ENCODE data around the gene NNMT. TPM values are rescaled to one million over a fixed set of nuclear protein-coding genes. Genes with fewer than 3 reads are reported as not detected.

Gene NNMT
- total and polyA plus RNA-seq, 9 of the 15 experiments (the other 6 are each of a cell fraction or from before 2014, with no cell fraction given), result 6.1 to 15.0 (median 11.2) TPM

GRCh38 chr11:114297806-114298709 is 1.9 kb downstream of the NNMT start (continued):
- no peak for TF ChIP-seq THRA (IDR thresholded peaks at IDR 0.05)
- TF ChIP-seq ZNF76 (CRISPR knock-in tag; IDR thresholded peaks at IDR 0.05; ENCODE audit: borderline replicate concordance), result 0 out of 2 replicates have a peak, but pooled peaks have one; percentile 51
- TF ChIP-seq PHTF2 (CRISPR knock-in tag; IDR thresholded peaks at IDR 0.05), result no peak
- TF ChIP-seq GTF3C2 (IDR thresholded peaks at IDR 0.05; ENCODE audit: borderline replicate concordance, extremely low read depth, insufficient read length), result no peak
- no peak for TF ChIP-seq SMAD1 (IDR thresholded peaks at IDR 0.05; ENCODE audit: low read depth, low read length, partially characterized antibody)
- no peak for TF ChIP-seq ZNF639 (CRISPR knock-in tag; conservative IDR thresholded peaks at IDR 0.05 in 1 of 2, IDR thresholded peaks at IDR 0.05 in 1 of 2)
- TF ChIP-seq ZSCAN32 (CRISPR knock-in tag; IDR thresholded peaks at IDR 0.05), result no peak
- no peak for TF ChIP-seq ZNF436 (CRISPR knock-in tag; IDR thresholded peaks at IDR 0.05)
- TF ChIP-seq SMC3 (conservative IDR thresholded peaks at IDR 0.05; ENCODE audit: insufficient read depth, low read depth, low read length), result no peak
- TF ChIP-seq ATF4 (CRISPR knock-in tag; IDR thresholded peaks at IDR 0.05), result 0 out of 2 replicates have a peak, but pooled peaks have one; percentile 44
- TF ChIP-seq MAFG (tag; conservative IDR thresholded peaks at IDR 0.05), result no peak
- TF ChIP-seq ZNF75A (CRISPR knock-in tag; IDR thresholded peaks at IDR 0.05), result no peak
- no peak for TF ChIP-seq COPS2 (conservative IDR thresholded peaks at IDR 0.05)
- TF ChIP-seq BRCA1 (IDR thresholded peaks at IDR 0.05), result no peak
- no peak for TF ChIP-seq BRCA1 (CRISPR knock-in tag; IDR thresholded peaks at IDR 0.05)
- TF ChIP-seq SIRT6 (IDR thresholded peaks at IDR 0.05; ENCODE audit: low read depth, low read length), result no peak

Measured in K562 (cell line).